HEK293T (cell line): ENCODE data around the gene CACNA1S.
A peak's percentile ranks its signal among the peaks of the same experiment; 100 is the strongest.

Experiments
- CTCF ChIA-PET: fragments of 350-600 bp; formaldehyde crosslinking; extraction: SDS; loops from one replicate; lab custom pipeline; 2021; ENCODE audit warnings: antibody characterized with exemption, inconsistent platforms; lab: Yijun Ruan, JAX
- POLR2A ChIA-PET: fragments of 350-600 bp; formaldehyde crosslinking; extraction: SDS; loops from one replicate; lab custom pipeline; 2020; ENCODE audit warnings: antibody characterized with exemption, inconsistent platforms; lab: Yijun Ruan, JAX
- DNase-seq: peaks from one replicate; pipeline ENCODE4 v3.0.0; 2012; ENCODE audit warnings: mixed read lengths; ENCODE audit errors: extremely low spot score
- ARNT ChIP-seq: fragments of 450-650 bp; IDR thresholded peaks from 2 replicates; pipeline ENCODE4 v1.6.1; 2017; ENCODE audit warnings: mild to moderate bottlenecking
- BHLHE40 ChIP-seq: fragments of 450-650 bp; IDR thresholded peaks from 2 replicates; pipeline ENCODE4 v1.6.1; 2016; ENCODE audit warnings: mild to moderate bottlenecking, moderate library complexity, borderline replicate concordance
- CTBP1 ChIP-seq: fragments of 450-650 bp; IDR thresholded peaks from 2 replicates; pipeline ENCODE4 v1.6.1; 2016; ENCODE audit warnings: borderline replicate concordance
- ELF4 ChIP-seq: fragments of 450-650 bp; IDR thresholded peaks from 2 replicates; pipeline ENCODE4 v1.6.1; 2017; ENCODE audit warnings: antibody characterized with exemption
- FOXA1 ChIP-seq: fragments of 450-650 bp; IDR thresholded peaks from 2 replicates; pipeline ENCODE4 v1.6.1; 2016; ENCODE audit warnings: mild to moderate bottlenecking
- FOXK2 ChIP-seq: fragments of 450-650 bp; IDR thresholded peaks from 2 replicates; pipeline ENCODE4 v1.6.1; 2016; ENCODE audit warnings: mild to moderate bottlenecking
- FOXM1 ChIP-seq: fragments of 450-650 bp; IDR thresholded peaks from 2 replicates; pipeline ENCODE4 v1.6.1; 2017; ENCODE audit warnings: mild to moderate bottlenecking, borderline replicate concordance
- HDGF ChIP-seq: fragments of 450-650 bp; IDR thresholded peaks from 2 replicates; pipeline ENCODE4 v1.6.1; 2017; ENCODE audit warnings: antibody characterized with exemption, borderline replicate concordance
- L3MBTL2 ChIP-seq: fragments of 450-650 bp; conservative IDR thresholded peaks from 2 replicates; pipeline ENCODE4 v1.6.1; 2016; ENCODE audit warnings: mild to moderate bottlenecking
- LEF1 ChIP-seq: fragments of 450-650 bp; IDR thresholded peaks from 2 replicates; pipeline ENCODE4 v1.6.1; 2017; ENCODE audit warnings: mild to moderate bottlenecking, borderline replicate concordance
- NFRKB ChIP-seq: fragments of 450-650 bp; IDR thresholded peaks from 2 replicates; pipeline ENCODE4 v1.6.1; 2016; ENCODE audit warnings: mild to moderate bottlenecking, moderate library complexity
- PKNOX1 ChIP-seq: fragments of 450-650 bp; IDR thresholded peaks from 2 replicates; pipeline ENCODE4 v1.6.1; 2016
- SP1 ChIP-seq: fragments of 450-650 bp; IDR thresholded peaks from 2 replicates; pipeline ENCODE4 v1.6.1; 2017
- SUZ12 ChIP-seq: fragments of 450-650 bp; IDR thresholded peaks from 2 replicates; pipeline ENCODE4 v1.6.1; 2016; ENCODE audit warnings: mild to moderate bottlenecking
- TARDBP ChIP-seq: fragments of 450-650 bp; IDR thresholded peaks from 2 replicates; pipeline ENCODE4 v1.6.1; 2016
- ZNF384 ChIP-seq: fragments of 450-650 bp; IDR thresholded peaks from 2 replicates; pipeline ENCODE4 v1.6.1; 2016

Gene CACNA1S

GRCh38 chr1:201022493-201022819 lies 89.8 kb downstream of the CACNA1S start:
- TF ChIP-seq TARDBP (no peak), L3MBTL2 (no peak), PKNOX1 (no peak), NFRKB (no peak), FOXK2 (no peak), ARNT (no peak), SUZ12 (no peak), FOXA1 (no peak), BHLHE40 (no peak)
- ChIA-PET CTCF (interaction anchor here (1.0 to 2.5 kb wide), 2 partner anchors 42 to 50 kb away, joined by 3 to 6 read pairs; no protein-coding TSS in a partner anchor), POLR2A (no interaction called here)
- DNase-seq, result no peak

- ChIA-PET POLR2A (no interaction called here), CTCF (interaction anchor here (0.8 to 2.5 kb wide), 4 partner anchors 21 to 50 kb away, joined by 3 to 6 read pairs (median 3); no protein-coding TSS in a partner anchor)
- DNase-seq, result no peak
- no peak for TF ChIP-seq FOXM1
- TF ChIP-seq PKNOX1, result no peak
- no peak for TF ChIP-seq CTBP1
- TF ChIP-seq SUZ12, result no peak
- TF ChIP-seq FOXK2, result no peak
- TF ChIP-seq FOXA1, result no peak
- TF ChIP-seq NFRKB, result no peak
- no peak for TF ChIP-seq L3MBTL2
- no peak for TF ChIP-seq TARDBP
- TF ChIP-seq ARNT, result no peak
- TF ChIP-seq BHLHE40, result no peak
- TF ChIP-seq SP1, result no peak
Observed at GRCh38 chr1:201021630-201022492, 90.4 kb downstream of the CACNA1S start.

- POLR2A ChIA-PET, result interaction anchor here (0.6 to 1.1 kb wide), 2 partner anchors 19 to 129 kb away, joined by 3 to 4 read pairs; no protein-coding TSS in a partner anchor
- DNase-seq, result peak; percentile 39
- CTCF ChIA-PET, result interaction anchor here (0.8 to 2.5 kb wide), 6 partner anchors 12 to 92 kb away, joined by 3 to 6 read pairs (median 3); no protein-coding TSS in a partner anchor
- TF ChIP-seq SP1, result no peak
- no peak for TF ChIP-seq ZNF384
- no peak for TF ChIP-seq ELF4
- TF ChIP-seq CTBP1, result no peak
Observed at GRCh38 chr1:201020721-201021629, 91.3 kb downstream of the CACNA1S start.

- no peak for DNase-seq
- POLR2A ChIA-PET, result interaction anchor here (1.1 kb wide), 1 partner anchor 20 kb away, joined by 3 read pairs; no protein-coding TSS in a partner anchor
- CTCF ChIA-PET, result interaction anchor here (0.6 to 1.2 kb wide), 3 partner anchors 11 to 156 kb away, joined by 3 to 5 read pairs (median 3); no protein-coding TSS in a partner anchor
- TF ChIP-seq FOXA1, result no peak
- no peak for TF ChIP-seq LEF1
- TF ChIP-seq SUZ12, result no peak
- TF ChIP-seq TARDBP, result no peak
- no peak for TF ChIP-seq FOXM1
- TF ChIP-seq FOXK2, result no peak
- no peak for TF ChIP-seq PKNOX1
- no peak for TF ChIP-seq L3MBTL2
- TF ChIP-seq ARNT, result no peak
- no peak for TF ChIP-seq ZNF384
- no peak for TF ChIP-seq SP1
- TF ChIP-seq BHLHE40, result no peak
- TF ChIP-seq HDGF, result no peak
- TF ChIP-seq ELF4, result no peak
- no peak for TF ChIP-seq NFRKB
- TF ChIP-seq CTBP1, result no peak
Observed at GRCh38 chr1:201020040-201020591, 92.1 kb downstream of the CACNA1S start.

- ChIA-PET POLR2A (interaction anchor here (0.9 kb wide), 1 partner anchor 13 kb away, joined by 4 read pairs; no protein-coding TSS in a partner anchor), CTCF (interaction anchor here (0.6 to 1.2 kb wide), 3 partner anchors 11 to 156 kb away, joined by 3 to 5 read pairs (median 3); no protein-coding TSS in a partner anchor)
- TF ChIP-seq HDGF (no peak), LEF1 (no peak), FOXA1 (no peak), TARDBP (no peak), SUZ12 (no peak), L3MBTL2 (no peak), FOXK2 (no peak), BHLHE40 (no peak), ZNF384 (no peak), ARNT (no peak)
- no peak for DNase-seq
Observed at GRCh38 chr1:201019321-201019977, 92.8 kb downstream of the CACNA1S start.
